Keratinocyte (primary cell): ENCODE measurements around the gene SHMT2. TPM values are rescaled to one million over a fixed set of nuclear protein-coding genes. Genes with fewer than 3 reads are reported as not detected.

Source experiments
- DNase-seq: peaks from one replicate; pipeline ENCODE4 v3.0.0-alpha.2; 2011; ENCODE audit warnings: low read depth, missing footprints, low spot score
- FAIRE-seq: peaks from 2 replicates; lab custom pipeline; 2011; peaks lifted over from hg19 to GRCh38; lab: Jason Lieb, UNC
- H2AFZ ChIP-seq: 2 replicates; pipeline ENCODE4 v1.6.0; 2012; ENCODE audit warnings: low read length, control low read depth, inconsistent platforms; ENCODE audit not compliant: control insufficient read depth
- H3K27ac ChIP-seq: 2 replicates; pipeline ENCODE4 v1.5.1; 2011; ENCODE audit warnings: low read length; ENCODE audit not compliant: control insufficient read depth, insufficient read depth
- H3K27me3 ChIP-seq: 3 replicates; pipeline ENCODE4 v1.6.0; 2011; ENCODE audit warnings: low read length; ENCODE audit not compliant: control insufficient read depth, insufficient read depth; ENCODE audit errors: extremely low read depth
- H3K36me3 ChIP-seq, 2 experiments: 2 replicates in 1 of 2; 3 replicates in 1 of 2; pipeline ENCODE4 v1.5.1; 2011; ENCODE audit warnings: low read length in 2 of 2, mild to moderate bottlenecking in 1 of 2; ENCODE audit not compliant: control insufficient read depth in 2 of 2, insufficient read depth in 2 of 2; ENCODE audit errors: extremely low read depth in 1 of 2
- H3K4me1 ChIP-seq: 3 replicates; pipeline ENCODE4 v1.5.1; 2011; ENCODE audit warnings: low read length; ENCODE audit not compliant: control insufficient read depth, insufficient read depth; ENCODE audit errors: extremely low read depth
- H3K4me2 ChIP-seq: 3 replicates; pipeline ENCODE4 v1.6.0; 2011; ENCODE audit warnings: low read depth, low read length; ENCODE audit not compliant: control insufficient read depth, insufficient read depth; ENCODE audit errors: extremely low read depth
- H3K4me3 ChIP-seq, 3 experiments: fragments of 200-600 bp in 1 of 3; sonication (generic) in 1 of 3; 2 replicates in 2 of 3; 3 replicates in 1 of 3; pipeline ENCODE4 v1.5.1; 2011 to 2016; ENCODE audit warnings: low read length in 3 of 3, mild to moderate bottlenecking in 3 of 3, control low read depth in 2 of 3, inconsistent platforms in 1 of 3, low read depth in 1 of 3, mixed read lengths in 1 of 3, mixed run types in 1 of 3, moderate library complexity in 1 of 3; ENCODE audit not compliant: control insufficient read depth in 2 of 3, insufficient read depth in 2 of 3; ENCODE audit errors: extremely low read depth in 1 of 3
- H3K79me2 ChIP-seq: 2 replicates; pipeline ENCODE4 v1.6.0; 2012; ENCODE audit warnings: low read length; ENCODE audit not compliant: control insufficient read depth, insufficient read depth
- H3K9ac ChIP-seq: 3 replicates; pipeline ENCODE4 v1.6.0; 2011; ENCODE audit warnings: low read length; ENCODE audit not compliant: control insufficient read depth, insufficient read depth; ENCODE audit errors: extremely low read depth
- H3K9me1 ChIP-seq: 3 replicates; pipeline ENCODE4 v1.6.0; 2011; ENCODE audit warnings: low read length; ENCODE audit not compliant: control insufficient read depth, insufficient read depth; ENCODE audit errors: extremely low read depth
- H3K9me3 ChIP-seq: 2 replicates; pipeline ENCODE4 v1.5.1; 2012; ENCODE audit warnings: low read depth, low read length; ENCODE audit not compliant: control insufficient read depth
- H4K20me1 ChIP-seq: 3 replicates; pipeline ENCODE4 v1.6.0; 2011; ENCODE audit warnings: low read length; ENCODE audit not compliant: control insufficient read depth, insufficient read depth; ENCODE audit errors: extremely low read depth
- CTCF ChIP-seq, 3 experiments: IDR thresholded peaks in 1 of 3; conservative IDR thresholded peaks in 1 of 3; optimal IDR thresholded peaks in 1 of 3; 2 replicates in 2 of 3; 3 replicates in 1 of 3; pipeline versions ENCODE3 to v1.5.1; 2011; ENCODE audit warnings: low read length in 3 of 3, mild to moderate bottlenecking in 3 of 3, moderate library complexity in 2 of 3, control low read depth in 1 of 3, inconsistent platforms in 1 of 3; ENCODE audit not compliant: insufficient read depth in 2 of 3; ENCODE audit errors: extremely low read depth in 1 of 3
- EZH2 ChIP-seq: IDR thresholded peaks from one replicate; pipeline ENCODE4 v1.6.1; 2012; ENCODE audit warnings: inconsistent platforms, mild to moderate bottlenecking, low read length, moderate library complexity
- dilution Hi-C: fragments of 300-500 bp; cut with MboI; formaldehyde crosslinking; loops from one replicate; pipeline ENCODE4 v1.7.0; 2020; ENCODE audit warnings: low sequenced_read_pairs; ENCODE audit not compliant: extremely low pct_ligation_motif_present
- polyA plus RNA-seq, 5 experiments: library from polyadenylated mRNA; depleted of rRNA in 3 of 5; stranded (reverse) in 3 of 5; stranded (forward) in 1 of 5; unstranded in 1 of 5; fragments of >200 nt; gene quantifications; 1 replicate in 1 of 5; 2 replicates in 3 of 5; 3 replicates in 1 of 5; pipeline versions ENCODE4 v1.2.1 to v1.2.3, GENCODE V29; 2011 to 2012; ENCODE audit warnings: missing spikeins in 2 of 5, low read depth in 1 of 5, low replicate concordance in 1 of 5

SHMT2 gene
- polyA plus RNA-seq, 1 donor (not counting 4 experiments of a cell fraction or from before 2014, with no cell fraction given) = 128 TPM

GRCh38 chr12:57182918-57183575 is 46.5 kb upstream of the SHMT2 start:
- Histone ChIP-seq H3K9ac (peak overlapping the region; percentile 22), H3K4me2 (peak overlapping the region; percentile 46), H3K9me3 (no peaks in the 10 kb centered on the region), H3K9me1 (no peaks in the 10 kb centered on the region), H3K36me3 (peaks cover 0 to 27% of the 10 kb centered on the region in 2 experiments), H3K4me3 (no peak overlapping the region), H4K20me1 (no peaks in the 10 kb centered on the region), H3K4me1 (peaks cover 9% of the 10 kb centered on the region), H3K27me3 (no peaks in the 10 kb centered on the region), H2AFZ (no peak overlapping the region), H3K27ac (no peak overlapping the region), H3K79me2 (no peaks in the 10 kb centered on the region)
- FAIRE-seq (peak; percentile 93), DNase-seq (peak; percentile 61)
- dilution Hi-C loops = no loop called here
- peak in 2 of 3 experiments; percentile 90 to 99 for TF ChIP-seq CTCF (optimal IDR thresholded peaks at IDR 0.05 in 1 of 3, IDR thresholded peaks at IDR 0.05 in 1 of 3, conservative IDR thresholded peaks at IDR 0.05 in 1 of 3; ENCODE audit: extremely low read depth in 1 of 3, insufficient read depth in 2 of 3, low read length in 3 of 3)
- TF ChIP-seq EZH2 = no peak

- H3K4me3 ChIP-seq = no peak overlapping the region
- no peak for FAIRE-seq
- no peak overlapping the region for H3K27ac ChIP-seq
- no peak overlapping the region for H3K4me2 ChIP-seq
- peaks cover 0 to 27% of the 10 kb centered on the region in 2 experiments for H3K36me3 ChIP-seq
- H3K27me3 ChIP-seq = no peaks in the 10 kb centered on the region
- H2AFZ ChIP-seq = no peak overlapping the region
- peaks cover 9% of the 10 kb centered on the region for H3K4me1 ChIP-seq
- no peak overlapping the region for H3K9ac ChIP-seq
- H3K79me2 ChIP-seq = no peaks in the 10 kb centered on the region
- no peak for DNase-seq
- no peaks in the 10 kb centered on the region for H3K9me1 ChIP-seq
- no peaks in the 10 kb centered on the region for H4K20me1 ChIP-seq
- no peak for TF ChIP-seq EZH2
- TF ChIP-seq CTCF (optimal IDR thresholded peaks at IDR 0.05 in 1 of 3, IDR thresholded peaks at IDR 0.05 in 1 of 3, conservative IDR thresholded peaks at IDR 0.05 in 1 of 3; ENCODE audit: extremely low read depth in 1 of 3, insufficient read depth in 2 of 3, low read length in 3 of 3) = no peak
- no peaks in the 10 kb centered on the region for H3K9me3 ChIP-seq
- dilution Hi-C loops = no loop called here
Measured at GRCh38 chr12:57183939-57184725, 45.4 kb upstream of the SHMT2 start.
